Activated naive CD8-positive, alpha-beta T cell treated with anti-CD3 and anti-CD28 coated beads, Interleukin-2, amount 50 U/mL, for 24 hours (primary cell): ENCODE measurements around the gene BSCL2.
A peak's percentile ranks its signal among the peaks of the same experiment; 100 is the strongest.
"Not testable (repeated sequence)": the region's sequence is repeated elsewhere in the genome, so short reads cannot be mapped to it uniquely, and the experiment has no call there.

Source experiments
- ATAC-seq: fragments of 150-1000 bp; cut with Tn5 transposase; one replicate; pipeline ENCODE4 v1.10.0; 2021
- DNase-seq: peaks from one replicate; pipeline ENCODE4 v3.0.0; 2021
- H3K27ac Mint-ChIP-seq: one replicate; pipeline ENCODE4 v1.8.0; 2021; ENCODE audit warnings: mild to moderate bottlenecking, mixed read lengths
- H3K27me3 Mint-ChIP-seq: one replicate; pipeline ENCODE4 v1.8.0; 2021; ENCODE audit warnings: mixed read lengths
- H3K36me3 Mint-ChIP-seq: one replicate; pipeline ENCODE4 v1.8.0; 2021; ENCODE audit warnings: low read depth, mixed read lengths
- H3K4me1 Mint-ChIP-seq: one replicate; pipeline ENCODE4 v1.8.0; 2021; ENCODE audit warnings: mixed read lengths
- H3K4me3 Mint-ChIP-seq: one replicate; pipeline ENCODE4 v1.8.0; 2021; ENCODE audit warnings: mild to moderate bottlenecking, moderate library complexity, mixed read lengths
- H3K9me3 Mint-ChIP-seq: one replicate; pipeline ENCODE4 v1.8.0; 2021; ENCODE audit warnings: mixed read lengths

BSCL2 gene

DNA sequence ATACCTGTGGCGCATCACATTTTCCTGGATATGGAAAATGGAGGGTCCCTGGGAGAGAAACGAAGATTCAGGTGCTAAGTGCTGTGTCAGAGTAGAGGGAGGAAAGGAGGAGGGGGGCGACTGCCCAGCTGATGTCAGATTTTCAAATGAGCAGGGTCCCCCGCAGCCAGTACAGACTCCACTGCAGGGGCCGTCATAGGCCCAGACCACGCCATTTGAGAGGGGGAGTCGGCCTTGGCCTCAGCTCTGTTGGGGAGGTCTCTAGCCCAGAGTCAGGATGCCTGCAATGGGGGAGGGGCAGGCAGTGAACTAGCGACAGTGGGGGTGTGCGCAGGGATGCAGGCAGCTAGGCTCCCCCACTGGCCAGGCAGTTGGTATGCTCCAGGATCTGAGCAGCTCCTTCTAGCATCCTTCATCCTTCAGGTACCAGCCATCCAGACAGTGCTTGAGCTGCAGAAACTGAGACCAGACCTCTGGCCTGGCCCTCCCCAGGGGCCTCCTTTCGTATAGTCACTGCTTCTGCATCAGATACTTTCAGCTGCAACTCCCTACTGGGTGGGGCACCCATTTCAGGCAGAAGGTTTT is at the start of gene BSCL2, which contains the start of gene GNG3:
Gene BSCL2, minus strand, starts transcription at position 148 of the 585 bp plus-strand sequence. CDS start 229 bp downstream, outside the sequence.
Gene GNG3, plus strand, starts transcription at position 400 of the 585 bp plus-strand sequence. CDS start 620 bp downstream, outside the sequence.
- H3K27me3 Mint-ChIP-seq = no peaks in the 10 kb centered on the region
- ATAC-seq (no peak), DNase-seq (no peak)
- H3K27ac Mint-ChIP-seq = peak within 1 kb of the TSS; percentile 95
- H3K36me3 Mint-ChIP-seq = peaks cover 36% of the 10 kb centered on the region
- peak within 1 kb of the TSS; percentile 90 for H3K4me3 Mint-ChIP-seq
- no peaks in the 10 kb centered on the region for H3K9me3 Mint-ChIP-seq
- peaks cover 58% of the 10 kb centered on the region for H3K4me1 Mint-ChIP-seq

DNA sequence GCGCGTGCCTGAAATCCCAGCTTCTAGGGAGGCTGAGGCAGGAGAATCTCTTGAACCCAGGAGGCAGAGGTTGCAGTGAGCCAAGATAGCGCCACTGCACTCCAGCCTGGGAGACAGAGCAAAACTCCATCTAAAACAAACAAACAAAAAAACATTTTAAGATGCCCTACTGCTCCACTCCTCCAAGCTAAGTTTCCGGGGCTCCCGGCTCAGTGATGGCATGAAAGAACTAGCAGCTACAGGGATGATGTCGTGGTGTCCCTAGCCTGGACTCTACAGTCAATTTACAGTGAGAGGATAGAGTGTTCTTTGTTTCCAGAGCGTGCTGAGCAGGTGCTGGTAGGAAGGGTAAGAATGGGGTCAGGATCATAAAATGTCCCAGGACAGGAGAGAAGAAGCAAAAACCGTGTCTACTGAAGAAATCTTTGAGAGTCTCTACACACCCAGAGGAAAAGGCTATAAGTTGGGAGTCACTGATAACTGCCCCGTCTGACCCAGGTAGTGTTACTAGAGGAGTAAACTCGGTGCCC is 47.9 kb upstream of the BSCL2 start:
- H3K27ac Mint-ChIP-seq = no peak overlapping the region
- H3K4me3 Mint-ChIP-seq = peak overlapping the region; percentile 98
- no peaks in the 10 kb centered on the region for H3K9me3 Mint-ChIP-seq
- DNase-seq = no peak
- H3K27me3 Mint-ChIP-seq = peaks cover 2% of the 10 kb centered on the region
- H3K36me3 Mint-ChIP-seq = peaks cover 5% of the 10 kb centered on the region
- ATAC-seq = no peak
- peaks cover 27% of the 10 kb centered on the region for H3K4me1 Mint-ChIP-seq

DNA sequence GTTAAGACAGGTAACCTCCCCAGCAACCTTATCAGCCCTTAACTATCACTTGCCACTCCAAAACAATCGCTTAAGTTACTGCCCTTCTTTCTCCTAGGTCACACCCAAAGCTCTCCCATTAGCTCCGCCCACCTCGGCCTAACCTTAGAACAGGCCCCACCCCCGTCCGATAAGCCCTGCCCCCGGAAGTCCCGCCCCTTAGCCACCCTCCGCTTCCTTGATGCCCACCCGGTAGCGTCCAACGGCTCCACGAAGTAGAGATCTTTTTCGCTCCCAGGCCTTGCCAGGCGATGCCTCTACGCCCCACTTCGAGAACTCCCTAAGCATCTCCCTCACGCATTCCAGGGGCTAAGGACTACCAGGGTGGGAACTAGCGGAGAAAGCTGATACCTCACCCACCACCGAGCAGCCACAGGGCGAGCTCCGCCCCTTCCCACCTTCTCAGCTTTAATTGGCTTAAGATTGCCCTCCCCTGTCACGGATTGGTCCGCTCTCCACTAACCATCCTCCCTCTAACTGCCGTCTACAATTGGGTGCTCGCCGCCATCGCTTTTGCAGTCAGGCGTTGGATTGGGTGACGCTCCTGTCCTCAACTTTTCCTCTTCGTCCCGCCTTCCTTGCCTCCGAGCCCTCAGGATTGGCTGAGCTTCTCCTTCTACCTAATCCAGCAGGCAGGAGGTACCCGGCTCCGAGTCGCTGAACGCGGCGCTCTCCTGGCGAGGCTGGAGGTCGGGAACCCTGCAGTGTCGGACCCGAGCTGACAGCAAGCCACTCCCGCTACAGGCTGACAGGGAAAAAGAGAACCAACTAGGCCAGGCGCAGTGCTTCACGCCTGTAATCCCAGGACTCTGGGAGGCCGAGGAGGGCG is 46.7 kb upstream of the BSCL2 start, which contains the start of gene ZBTB3:
Gene ZBTB3, minus strand, starts transcription at position 425 of the 868 bp plus-strand sequence. CDS start 496 bp downstream, outside the sequence.
- peak; percentile 96 for DNase-seq
- Mint-ChIP-seq H3K4me3 (peak within 1 kb of the TSS; percentile 98), H3K36me3 (peaks cover 7% of the 10 kb centered on the region), H3K27me3 (peaks cover 2% of the 10 kb centered on the region), H3K9me3 (no peaks in the 10 kb centered on the region), H3K4me1 (peaks cover 27% of the 10 kb centered on the region), H3K27ac (peak within 1 kb of the TSS; percentile 99)
- peak; percentile 99 for ATAC-seq

DNA sequence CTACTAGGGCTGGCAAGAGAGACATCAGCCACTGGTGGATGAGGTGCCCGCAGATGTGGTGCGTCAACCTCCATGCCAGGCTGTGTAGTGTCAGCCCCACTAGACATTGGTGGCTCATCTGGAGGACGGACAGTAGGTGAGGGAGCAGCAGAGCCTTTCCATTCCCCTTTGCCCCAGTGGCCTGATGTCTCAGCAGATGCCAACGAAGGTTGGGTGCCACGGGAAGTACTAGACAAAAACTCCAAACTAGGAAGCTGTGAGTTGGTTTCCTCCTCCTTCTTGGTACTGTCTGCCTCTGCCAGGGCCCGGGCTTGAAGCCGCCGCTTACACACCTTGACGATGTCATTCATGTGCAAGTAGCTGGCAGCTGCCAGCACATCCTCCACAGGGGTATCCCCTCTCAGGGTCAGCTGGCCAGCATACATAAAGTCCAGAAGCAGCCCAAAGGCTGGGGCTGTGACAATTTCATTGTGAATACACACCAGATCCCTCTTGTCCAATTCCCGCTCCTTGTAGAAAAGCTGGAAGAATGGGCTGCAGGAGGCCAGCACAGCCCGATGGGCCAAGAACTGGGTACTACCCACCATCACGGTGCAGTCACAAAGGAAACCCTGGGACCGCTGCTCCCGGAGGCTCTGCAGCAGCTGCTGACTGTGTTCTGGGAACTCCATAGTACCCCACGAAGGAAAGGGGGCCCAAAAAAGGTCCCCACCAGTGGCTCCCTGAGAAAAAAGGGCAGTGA is 45.9 kb upstream of the BSCL2 start:
- Mint-ChIP-seq H3K27me3 (peaks cover 2% of the 10 kb centered on the region), H3K27ac (peak overlapping the region; percentile 99), H3K36me3 (peaks cover 8% of the 10 kb centered on the region), H3K9me3 (no peaks in the 10 kb centered on the region), H3K4me1 (peaks cover 27% of the 10 kb centered on the region), H3K4me3 (peak overlapping the region; percentile 98)
- no peak for DNase-seq
- no peak for ATAC-seq

DNA sequence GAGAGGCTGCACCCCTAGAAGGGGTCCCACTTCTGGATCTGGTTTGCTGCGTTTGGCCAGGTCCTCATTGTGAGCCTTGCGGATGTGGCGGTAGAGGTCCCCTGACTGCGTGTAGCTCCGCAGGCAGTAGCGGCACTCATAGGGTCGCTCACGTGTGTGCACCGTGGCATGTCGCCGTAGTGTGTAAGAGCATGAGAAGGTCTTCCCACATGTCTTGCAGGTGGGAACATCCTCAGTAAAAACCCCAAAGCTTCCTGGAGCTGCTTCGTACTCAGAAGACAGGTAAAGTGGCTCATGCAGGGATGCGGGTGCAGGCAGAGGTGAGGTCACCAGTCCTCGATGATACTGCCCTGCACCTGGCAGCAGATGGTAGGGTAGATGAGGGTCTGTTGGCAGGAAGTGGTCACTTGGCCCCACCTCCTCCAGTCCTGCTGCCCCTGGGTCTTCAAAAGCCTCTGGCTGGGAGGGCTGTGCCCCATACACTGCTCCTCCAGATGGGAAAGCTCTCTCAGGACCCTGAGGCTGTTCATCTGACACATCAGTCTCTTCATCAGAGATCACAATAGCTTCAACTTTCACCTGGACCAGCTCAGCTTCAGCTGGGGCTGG is 45.1 kb upstream of the BSCL2 start:
- no peak overlapping the region for H3K27ac Mint-ChIP-seq
- H3K4me3 Mint-ChIP-seq = no peak overlapping the region
- DNase-seq = no peak
- H3K27me3 Mint-ChIP-seq = peaks cover 2% of the 10 kb centered on the region
- H3K36me3 Mint-ChIP-seq = peaks cover 8% of the 10 kb centered on the region
- no peaks in the 10 kb centered on the region for H3K9me3 Mint-ChIP-seq
- H3K4me1 Mint-ChIP-seq = peaks cover 27% of the 10 kb centered on the region
- ATAC-seq = no peak

DNA sequence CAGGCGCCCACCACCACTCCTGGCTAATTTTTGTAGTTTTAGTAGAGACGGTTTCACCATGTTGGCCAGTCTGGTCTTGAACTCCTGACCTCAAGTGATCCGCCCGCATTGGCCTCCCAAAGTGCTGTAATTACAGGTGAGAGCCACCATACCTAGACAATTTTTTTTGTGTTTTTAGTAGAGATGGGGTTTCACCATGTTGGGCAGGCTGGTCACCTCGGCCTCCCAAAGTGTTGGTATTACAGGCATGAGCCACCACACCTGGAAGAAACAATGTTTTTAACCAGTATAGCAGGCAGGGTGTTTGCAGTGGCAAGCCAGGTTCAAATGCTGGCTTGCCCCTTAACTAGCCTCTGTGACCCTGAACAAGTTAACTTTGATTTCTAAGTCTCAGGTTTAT is 42.7 kb upstream of the BSCL2 start:
- not testable (repeated sequence) for H3K4me3 Mint-ChIP-seq, H3K27ac Mint-ChIP-seq, H3K9me3 Mint-ChIP-seq, H3K36me3 Mint-ChIP-seq, H3K27me3 Mint-ChIP-seq, DNase-seq, ATAC-seq
- peaks cover 27% of the 10 kb centered on the region for H3K4me1 Mint-ChIP-seq

DNA sequence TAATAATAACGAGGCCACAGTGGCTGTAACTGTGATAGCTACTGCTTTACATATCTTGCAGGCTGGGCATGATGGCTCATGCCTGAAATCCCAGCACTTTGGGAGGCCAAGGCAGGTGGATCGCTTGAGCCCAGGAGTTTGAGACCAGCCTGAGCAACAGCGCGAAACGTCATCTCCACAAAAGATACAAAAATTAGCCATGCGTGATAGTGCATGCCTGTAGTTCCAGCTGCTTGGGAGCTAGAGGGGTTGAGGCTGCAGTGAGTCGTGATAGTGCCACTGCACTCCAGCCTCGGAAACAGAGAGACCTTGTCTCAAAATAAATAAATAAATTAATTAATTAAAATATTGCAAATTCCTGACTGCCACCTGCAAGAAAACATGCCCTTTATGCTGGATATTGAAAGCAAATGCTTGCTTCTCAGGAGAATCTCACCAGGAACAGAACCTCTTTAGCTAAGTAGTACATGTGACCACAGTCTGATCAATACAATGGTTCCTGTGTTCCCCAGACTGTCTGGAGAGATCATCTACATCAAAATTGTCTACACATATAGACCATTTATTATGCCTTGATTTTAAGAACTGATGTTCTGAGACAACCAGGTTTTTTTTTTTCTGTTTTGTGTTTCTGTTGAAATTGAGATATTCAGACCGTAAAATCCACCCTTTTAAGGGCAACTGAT is 40.4 kb upstream of the BSCL2 start:
- ATAC-seq (no peak), DNase-seq (no peak)
- H3K9me3 Mint-ChIP-seq = no peaks in the 10 kb centered on the region
- no peaks in the 10 kb centered on the region for H3K27me3 Mint-ChIP-seq
- no peak overlapping the region for H3K27ac Mint-ChIP-seq
- H3K36me3 Mint-ChIP-seq = peaks cover 4% of the 10 kb centered on the region
- H3K4me3 Mint-ChIP-seq = no peak overlapping the region
- peaks cover 11% of the 10 kb centered on the region for H3K4me1 Mint-ChIP-seq

DNA sequence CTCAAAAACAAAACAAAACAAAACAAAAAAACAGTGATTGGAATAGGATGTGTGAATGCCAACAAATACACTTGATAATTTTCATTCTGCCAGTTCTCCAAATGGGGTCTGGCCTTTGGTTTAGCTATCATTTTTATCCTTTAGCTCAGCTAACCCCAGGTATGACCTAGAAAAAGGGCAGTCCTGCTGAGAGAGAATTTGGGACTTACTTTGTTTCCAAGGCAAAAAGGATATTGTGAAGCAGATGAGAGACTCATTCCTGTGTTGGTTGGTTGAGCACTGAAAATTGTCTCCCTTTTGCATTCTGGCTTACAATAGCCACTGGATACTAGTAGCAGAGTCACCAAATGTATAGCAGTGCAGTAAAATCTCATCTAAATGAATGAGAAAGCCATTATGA is 30.0 kb upstream of the BSCL2 start:
- no peak for DNase-seq
- no peak for ATAC-seq
- Mint-ChIP-seq H3K27ac (no peak overlapping the region), H3K4me1 (peaks cover 7% of the 10 kb centered on the region), H3K4me3 (no peak overlapping the region), H3K36me3 (peaks cover 28% of the 10 kb centered on the region), H3K27me3 (no peaks in the 10 kb centered on the region), H3K9me3 (no peaks in the 10 kb centered on the region)

DNA sequence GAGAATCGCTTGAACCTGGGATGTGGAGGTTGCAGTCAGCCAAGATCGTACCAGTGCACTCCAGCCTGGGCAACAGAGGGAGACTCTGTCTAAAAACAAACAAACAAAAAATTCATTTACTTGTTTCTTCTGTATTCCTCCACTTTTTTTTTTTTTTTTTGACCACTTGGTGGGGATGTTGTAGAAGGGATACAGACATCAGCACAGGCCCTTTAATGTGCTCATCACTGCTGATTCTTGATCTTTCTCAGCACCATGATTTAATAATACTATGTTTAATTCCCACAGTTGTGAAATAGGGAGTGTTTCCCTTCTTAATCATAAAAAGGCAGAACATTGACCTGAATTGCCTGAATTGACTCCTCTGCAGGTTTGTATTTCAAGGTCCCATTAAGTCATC is 25.6 kb upstream of the BSCL2 start:
- Mint-ChIP-seq H3K36me3 (peaks cover 22% of the 10 kb centered on the region), H3K4me3 (no peak overlapping the region), H3K4me1 (peaks cover 27% of the 10 kb centered on the region), H3K9me3 (no peaks in the 10 kb centered on the region), H3K27ac (peak overlapping the region; percentile 71), H3K27me3 (peaks cover 1% of the 10 kb centered on the region)
- no peak for ATAC-seq
- no peak for DNase-seq

DNA sequence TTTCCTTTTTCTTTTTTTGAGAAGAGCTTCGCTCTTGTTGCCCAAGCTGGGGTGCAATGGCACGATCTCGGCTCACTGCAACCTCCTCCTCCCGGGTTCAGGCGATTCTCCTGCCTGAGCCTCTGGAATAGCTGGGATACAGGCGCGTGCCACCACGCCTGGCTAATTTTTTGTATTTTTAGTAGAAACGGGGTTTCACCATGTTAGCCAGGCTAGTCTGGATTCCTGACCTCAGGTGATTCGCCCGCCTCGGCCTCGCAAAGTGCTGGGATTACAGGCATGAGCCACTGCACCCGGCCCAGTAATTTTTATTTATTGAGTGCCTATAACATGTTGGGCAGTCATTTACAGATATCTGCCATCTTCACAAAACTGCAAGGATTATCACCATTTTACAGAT is 22.9 kb upstream of the BSCL2 start:
- not testable (repeated sequence) for H3K27me3 Mint-ChIP-seq, ATAC-seq, H3K27ac Mint-ChIP-seq, H3K9me3 Mint-ChIP-seq, DNase-seq
- peaks cover 38% of the 10 kb centered on the region for H3K4me1 Mint-ChIP-seq
- peak overlapping the region; percentile 88 for H3K4me3 Mint-ChIP-seq
- H3K36me3 Mint-ChIP-seq = peaks cover 31% of the 10 kb centered on the region

DNA sequence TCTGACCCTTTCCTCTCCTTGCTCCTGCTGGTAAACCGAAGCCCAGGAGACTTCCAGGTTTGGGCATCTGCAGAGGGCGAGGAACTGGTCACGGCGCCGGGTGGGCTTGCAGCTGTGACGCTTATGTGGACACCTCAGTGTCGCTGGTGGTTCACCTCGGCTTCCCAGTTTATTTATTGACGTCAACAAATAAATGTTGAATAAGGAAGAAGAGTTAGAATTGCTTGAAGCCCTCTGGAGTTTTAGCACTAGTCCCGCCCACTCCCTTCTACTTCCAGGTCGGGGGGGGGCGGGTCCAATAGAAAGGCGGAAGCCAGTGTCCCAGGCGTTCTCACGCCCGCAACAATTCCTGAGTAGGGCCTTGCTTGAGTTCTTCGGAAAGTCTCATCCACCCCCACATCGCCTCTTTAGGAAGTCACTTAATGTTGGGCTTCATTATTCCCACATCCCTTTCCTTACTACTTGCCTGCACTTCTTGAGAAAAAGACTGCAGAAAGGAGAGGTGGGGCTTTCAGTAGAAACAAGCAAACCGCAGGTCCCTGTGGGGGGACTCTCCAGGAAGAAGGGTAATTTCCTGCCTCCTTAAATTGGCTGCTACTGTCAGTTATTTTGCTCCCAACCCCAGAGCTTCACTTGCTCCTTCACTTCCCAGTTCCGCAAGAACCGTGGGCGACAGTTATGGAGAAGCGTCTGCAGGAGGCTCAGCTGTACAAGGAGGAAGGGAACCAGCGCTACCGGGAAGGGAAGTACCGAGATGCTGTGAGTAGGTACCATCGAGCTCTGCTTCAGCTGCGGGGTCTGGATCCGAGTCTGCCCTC is 21.2 kb upstream of the BSCL2 start, which contains the start of gene TTC9C:
Gene TTC9C, plus strand, starts transcription at position 316 of the 818 bp plus-strand sequence. Its CDS starts 363 bp downstream, at position 679.
- peak; percentile 24 for ATAC-seq
- peak within 1 kb of the TSS; percentile 98 for H3K27ac Mint-ChIP-seq
- peak within 1 kb of the TSS; percentile 88 for H3K4me3 Mint-ChIP-seq
- H3K4me1 Mint-ChIP-seq = peaks cover 53% of the 10 kb centered on the region
- peaks cover 47% of the 10 kb centered on the region for H3K36me3 Mint-ChIP-seq
- H3K27me3 Mint-ChIP-seq = peaks cover 4% of the 10 kb centered on the region
- no peaks in the 10 kb centered on the region for H3K9me3 Mint-ChIP-seq
- DNase-seq = peak; percentile 84

DNA sequence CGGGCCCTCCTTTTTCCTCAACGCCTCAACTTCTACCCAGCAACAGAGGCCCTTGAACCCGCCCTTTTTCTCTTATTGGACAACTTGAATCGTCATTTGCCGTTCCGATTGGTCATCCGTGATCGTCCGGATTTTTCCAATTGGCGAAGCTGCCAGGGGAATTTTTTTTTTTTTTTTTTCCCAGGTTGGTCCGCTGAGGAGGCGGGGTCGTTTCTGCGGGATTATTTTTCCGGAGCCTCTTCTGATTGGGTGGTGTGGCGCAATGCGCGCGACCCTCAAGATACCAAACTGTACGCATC is 20.6 kb upstream of the BSCL2 start:
- Mint-ChIP-seq H3K36me3 (peaks cover 45% of the 10 kb centered on the region), H3K27ac (peak overlapping the region; percentile 98), H3K4me3 (peak overlapping the region; percentile 88), H3K4me1 (peaks cover 52% of the 10 kb centered on the region), H3K9me3 (no peaks in the 10 kb centered on the region), H3K27me3 (peaks cover 4% of the 10 kb centered on the region)
- ATAC-seq (peak; percentile 59), DNase-seq (peak; percentile 78)
